ENCODE data around the gene CLCN1.
A peak's percentile ranks its signal among the peaks of the same experiment; 100 is the strongest.
"Not testable (repeated sequence)": the region's sequence is repeated elsewhere in the genome, so short reads cannot be mapped to it uniquely, and the experiment has no call there.

CLCN1 gene

GRCh38 chr7:143315776-143316175 lies at the start of gene CLCN1:
CLCN1 (plus strand) TSS chr7:143316111; CDS start chr7:143316213, 102 bp downstream.
- DNase-seq: no peak

DNA sequence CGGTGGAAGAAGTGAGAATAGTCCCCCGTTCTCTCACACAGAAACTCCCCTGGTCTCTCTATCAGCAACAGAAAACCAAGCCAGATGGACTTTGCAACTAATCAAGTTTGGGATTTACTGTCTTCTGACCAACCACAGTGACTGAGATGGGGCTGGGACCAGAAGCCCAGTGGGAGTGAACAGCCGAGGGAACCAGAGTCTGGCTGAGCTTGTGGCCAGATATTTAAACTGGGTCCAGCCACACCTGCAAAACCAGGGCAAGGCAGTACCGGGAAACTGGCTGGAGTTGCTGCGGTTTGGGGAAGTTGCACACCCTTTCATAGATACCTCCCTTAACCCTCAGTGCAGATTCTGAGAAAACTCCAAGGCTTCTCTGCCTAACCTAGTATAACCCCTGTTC lies 46.7 kb upstream of the CLCN1 start:
- DNase-seq: no peak

DNA sequence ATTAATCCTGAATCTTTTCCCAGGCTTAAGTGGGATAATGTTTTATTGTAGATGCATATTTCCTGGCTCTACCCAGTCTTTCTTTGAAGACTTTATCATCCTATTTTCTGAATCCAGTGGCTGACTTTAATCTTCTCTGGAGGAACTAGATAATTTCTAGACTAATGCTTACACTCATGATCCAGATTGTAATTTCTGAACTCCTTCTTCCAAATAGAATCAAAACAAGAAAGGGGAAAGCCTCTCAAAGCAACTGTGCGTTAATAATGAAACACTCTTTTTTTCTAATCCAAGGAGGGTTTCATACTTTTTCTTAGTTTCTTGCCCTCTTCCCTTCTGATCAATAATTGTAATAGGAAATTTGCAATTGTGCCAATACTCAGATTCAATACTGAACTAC lies 44.7 kb upstream of the CLCN1 start:
- DNase-seq: no peak

GRCh38 chr7:143272871-143273270 lies 43.0 kb upstream of the CLCN1 start:
- no peak for DNase-seq

DNA sequence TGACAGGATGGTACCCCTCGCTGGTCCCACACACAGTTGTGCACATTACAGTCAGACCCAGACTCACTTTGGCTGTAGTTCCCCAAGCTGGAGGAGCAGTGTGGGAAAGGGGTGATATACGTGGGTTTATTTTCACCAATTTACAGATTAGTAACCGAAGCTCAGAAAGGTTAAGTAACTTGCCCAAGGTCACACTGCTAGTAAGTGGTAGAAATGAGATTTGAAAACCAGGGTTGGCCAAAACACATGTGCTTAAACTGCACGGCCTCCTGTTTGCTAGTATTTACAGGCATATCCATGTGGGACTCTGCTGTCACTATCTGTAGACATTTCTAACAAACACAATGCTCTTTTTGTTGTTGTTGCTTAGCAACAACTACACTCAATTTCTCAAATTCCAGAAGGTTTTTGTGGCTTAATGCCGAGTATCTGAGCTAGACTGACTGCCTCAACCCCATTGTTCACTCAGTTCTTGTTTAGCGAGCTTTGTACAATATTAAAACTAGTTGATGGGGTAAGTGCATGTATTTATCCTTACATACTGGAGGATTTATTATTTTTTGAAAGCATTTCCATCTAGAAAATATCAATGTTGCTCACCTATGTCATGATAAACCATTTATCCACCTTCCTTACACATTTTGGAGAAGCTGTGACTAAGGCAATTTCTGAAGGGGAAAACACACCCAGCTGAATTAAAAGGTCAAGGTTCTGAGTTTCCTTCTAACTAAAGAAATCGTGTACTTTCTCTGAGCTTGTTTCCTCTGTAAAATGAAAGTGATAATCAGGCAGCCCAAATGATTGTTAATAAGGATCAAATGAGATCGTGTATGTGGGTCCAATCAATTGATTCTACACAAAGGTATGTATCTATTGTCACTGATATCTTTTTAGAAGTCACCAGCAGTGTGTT lies 36.5 kb upstream of the CLCN1 start:
- no peak for DNase-seq

DNA sequence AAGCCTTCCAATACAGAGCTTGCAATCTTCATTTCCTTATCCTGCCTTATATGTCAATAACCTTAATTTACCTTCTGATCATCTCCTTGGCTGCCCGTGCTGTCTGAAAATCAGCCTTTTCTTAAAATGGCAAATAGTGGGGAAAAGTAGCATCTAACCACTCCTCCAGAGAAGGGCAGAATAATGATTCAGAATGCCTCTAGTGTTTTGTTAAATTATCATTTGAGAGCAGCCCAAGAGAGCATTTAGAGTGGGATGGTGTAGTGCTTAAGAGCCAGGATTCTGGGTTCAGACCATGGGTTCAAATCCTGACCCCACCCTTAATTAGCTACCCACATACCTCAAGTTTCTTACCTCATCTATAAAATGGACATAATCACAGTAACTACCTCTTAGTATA lies 35.8 kb upstream of the CLCN1 start:
- no peak for DNase-seq

DNA sequence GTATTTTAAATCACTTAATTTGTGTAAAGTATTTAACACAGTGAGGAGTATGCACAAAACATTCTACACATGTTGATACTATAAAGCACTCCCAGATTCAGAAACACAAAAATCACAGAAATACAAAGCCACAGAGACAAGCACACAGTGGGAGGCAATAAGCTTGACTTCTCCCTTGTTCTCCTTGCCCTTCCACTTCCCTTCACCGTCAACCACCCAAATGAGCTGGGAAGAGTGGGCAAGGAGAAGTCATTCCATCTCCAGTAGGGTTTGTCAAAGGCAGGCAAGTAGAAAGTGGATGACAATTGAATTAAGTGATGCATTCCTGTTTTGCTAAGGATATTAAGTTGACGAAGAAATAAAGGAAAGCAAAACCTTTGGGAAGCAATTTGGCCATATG lies 35.3 kb upstream of the CLCN1 start:
- DNase-seq: no peak

GRCh38 chr7:143281529-143281928 lies 34.4 kb upstream of the CLCN1 start:
- no peak for DNase-seq

GRCh38 chr7:143282124-143282523 lies 33.8 kb upstream of the CLCN1 start:
- no peak for DNase-seq

GRCh38 chr7:143283381-143283780 lies 32.5 kb upstream of the CLCN1 start:
- no peak for DNase-seq

GRCh38 chr7:143284591-143285469 lies 31.1 kb upstream of the CLCN1 start, which contains the start of gene TMEM139:
TMEM139 (plus strand) TSS chr7:143284958; CDS start chr7:143285958, 1,000 bp downstream.
- DNase-seq: no peak

- DNase-seq: no peak
These were observed 30.5 kb upstream of the CLCN1 start for GRCh38 chr7:143285470-143285778.

GRCh38 chr7:143285806-143286521 lies 29.9 kb upstream of the CLCN1 start:
- DNase-seq: no peak

DNA sequence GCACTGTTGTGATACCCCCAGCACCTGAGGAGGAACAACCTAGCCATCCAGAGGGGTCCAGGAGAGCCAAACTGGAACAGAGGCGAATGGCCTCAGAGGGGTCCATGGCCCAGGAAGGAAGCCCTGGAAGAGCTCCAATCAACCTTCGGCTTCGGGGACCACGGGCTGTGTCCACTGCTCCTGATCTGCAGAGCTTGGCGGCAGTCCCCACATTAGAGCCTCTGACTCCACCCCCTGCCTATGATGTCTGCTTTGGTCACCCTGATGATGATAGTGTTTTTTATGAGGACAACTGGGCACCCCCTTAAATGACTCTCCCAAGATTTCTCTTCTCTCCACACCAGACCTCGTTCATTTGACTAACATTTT lies 29.4 kb upstream of the CLCN1 start:
- no peak for DNase-seq

GRCh38 chr7:143287339-143287934 lies 28.5 kb upstream of the CLCN1 start:
- no peak for DNase-seq

- DNase-seq: peak; percentile 99
These were observed 27.7 kb upstream of the CLCN1 start, which contains the start of gene CASP2 for GRCh38 chr7:143287935-143288826. CASP2 (plus strand) TSS chr7:143288351; CDS start chr7:143288456, 105 bp downstream.

GRCh38 chr7:143288836-143289235 lies 27.1 kb upstream of the CLCN1 start:
- no peak for DNase-seq

DNA sequence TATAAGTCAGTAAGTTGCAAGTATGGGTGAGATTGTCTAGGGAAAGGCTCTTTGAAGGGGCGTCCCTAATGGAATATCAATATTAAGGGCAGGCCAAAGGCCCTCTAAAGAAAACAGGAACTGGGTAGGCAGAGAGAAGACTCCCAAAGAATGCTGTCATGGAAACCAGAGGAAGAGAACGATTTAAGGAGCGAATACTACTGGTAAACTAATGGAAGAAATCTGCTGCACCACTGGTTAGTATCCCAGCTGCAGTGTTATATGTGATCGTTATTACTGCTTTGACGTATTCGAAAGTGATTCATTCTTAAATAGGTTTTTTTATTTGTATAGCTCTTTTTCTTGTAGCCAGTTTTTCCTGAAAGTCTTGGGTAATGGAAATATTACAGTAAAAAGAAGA lies 26.5 kb upstream of the CLCN1 start:
- no peak for DNase-seq

DNA sequence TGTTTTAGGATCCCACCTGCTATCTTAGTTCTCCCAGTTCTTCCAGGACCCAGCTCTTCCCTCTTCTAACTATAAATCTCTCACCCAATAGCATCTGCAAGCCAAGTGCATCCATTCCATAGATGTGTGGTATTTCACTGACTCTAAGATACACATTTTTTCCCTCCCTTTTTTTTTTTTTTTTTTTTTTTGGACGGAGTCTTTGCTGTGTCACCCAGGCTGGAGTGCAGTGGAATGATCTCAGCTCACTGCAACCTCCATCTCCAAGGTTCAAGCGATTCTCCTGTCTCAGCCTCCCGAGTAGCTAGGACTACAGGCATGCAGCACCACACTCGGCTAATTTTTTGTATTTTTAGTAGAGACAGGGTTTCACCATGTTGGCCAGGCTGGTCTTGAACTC lies 26.0 kb upstream of the CLCN1 start:
- not testable (repeated sequence) for DNase-seq

GRCh38 chr7:143290293-143290692 lies 25.6 kb upstream of the CLCN1 start:
- no peak for DNase-seq

GRCh38 chr7:143292876-143293275 lies 23.0 kb upstream of the CLCN1 start:
- no peak for DNase-seq

DNA sequence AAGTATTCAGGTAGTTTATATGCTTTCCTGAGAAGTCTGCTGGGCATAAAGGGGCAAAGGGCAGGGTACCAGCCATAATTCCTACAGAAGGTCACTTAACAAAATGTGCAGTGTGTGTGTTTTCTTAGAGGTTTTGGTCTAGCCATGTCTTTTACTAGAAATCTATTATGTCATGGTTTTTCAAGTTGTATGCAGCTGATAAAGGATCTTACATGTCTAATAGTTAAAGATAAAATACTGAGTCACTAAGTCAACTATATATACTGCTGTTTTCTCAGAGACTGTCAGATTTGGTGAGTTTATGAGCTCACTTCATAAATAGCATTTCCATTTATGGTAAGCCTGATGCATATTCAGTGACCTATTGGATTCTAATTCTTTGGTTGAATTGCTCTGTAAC lies 20.0 kb upstream of the CLCN1 start:
- no peak for DNase-seq
